Kidney tubule cell (primary cell): Measurements from ENCODE around the gene DNAJC5G.
"Not testable (repeated sequence)": the region's sequence is repeated elsewhere in the genome, so short reads cannot be mapped to it uniquely, and the experiment has no call there.

ENCODE experiments used
- DNase-seq: peaks from one replicate; pipeline ENCODE4 v3.0.0-alpha.2; 2018; ENCODE audit warnings: low spot score

DNAJC5G gene

GRCh38 chr2:27309651-27310050 lies 34.4 kb downstream of the DNAJC5G start:
- DNase-seq = no peak

- no peak for DNase-seq
These were observed 36.9 kb downstream of the DNAJC5G start for GRCh38 chr2:27312152-27312551.

GRCh38 chr2:27313882-27314645 lies 38.8 kb downstream of the DNAJC5G start:
- no peak for DNase-seq

GRCh38 chr2:27314709-27315108 lies 39.5 kb downstream of the DNAJC5G start:
- no peak for DNase-seq

GRCh38 chr2:27315122-27315521 lies 39.9 kb downstream of the DNAJC5G start:
- no peak for DNase-seq

- no peak for DNase-seq
These were observed 41.6 kb downstream of the DNAJC5G start for GRCh38 chr2:27316655-27317412.

- not testable (repeated sequence) for DNase-seq
These were observed 44.6 kb downstream of the DNAJC5G start for GRCh38 chr2:27319839-27320238.

GRCh38 chr2:27320958-27321543 lies 45.8 kb downstream of the DNAJC5G start:
- DNase-seq = peak; percentile 99

GRCh38 chr2:27322301-27322765 lies 47.1 kb downstream of the DNAJC5G start:
- peak; percentile 48 for DNase-seq

GRCh38 chr2:27322766-27323595 lies 47.7 kb downstream of the DNAJC5G start, which contains the start of gene MPV17:
Gene MPV17 (minus strand): TSS chr2:27323097. CDS start chr2:27322517, 580 bp downstream.
- DNase-seq = peak; percentile 95

- no peak for DNase-seq
These were observed 48.5 kb downstream of the DNAJC5G start for GRCh38 chr2:27323596-27324285.

- DNase-seq = no peak
These were observed 49.5 kb downstream of the DNAJC5G start for GRCh38 chr2:27324720-27325119.
